ENCODE results near the gene WFIKKN2.

Gene WFIKKN2

GRCh38 chr17:50848039-50848438 lies 12.7 kb downstream of the WFIKKN2 start:
- in situ Hi-C loops (cut with MboI; ENCODE audit: low pct_unique_long_range_greater_than_20kb, low sequenced_read_pairs, unreplicated experiment): no loop called here
- no peak for TF ChIP-seq CTCF (IDR thresholded peaks at IDR 0.05; ENCODE audit: extremely low read depth, insufficient read depth, missing control alignments)
- DNase-seq (ENCODE audit: low spot score): no peak

- TF ChIP-seq CTCF (IDR thresholded peaks at IDR 0.05; ENCODE audit: extremely low read depth, insufficient read depth, missing control alignments): no peak
- in situ Hi-C loops (cut with MboI; ENCODE audit: low pct_unique_long_range_greater_than_20kb, low sequenced_read_pairs, unreplicated experiment): no loop called here
- DNase-seq (ENCODE audit: low spot score): no peak
These were observed 13.3 kb downstream of the WFIKKN2 start for GRCh38 chr17:50848711-50849110.

GRCh38 chr17:50850640-50851039 lies 15.3 kb downstream of the WFIKKN2 start:
- no peak for DNase-seq (ENCODE audit: low spot score)
- no peak for TF ChIP-seq CTCF (IDR thresholded peaks at IDR 0.05; ENCODE audit: extremely low read depth, insufficient read depth, missing control alignments)
- in situ Hi-C loops (cut with MboI; ENCODE audit: low pct_unique_long_range_greater_than_20kb, low sequenced_read_pairs, unreplicated experiment): no loop called here

GRCh38 chr17:50853015-50853615 lies 17.7 kb downstream of the WFIKKN2 start:
- no peak for DNase-seq (ENCODE audit: low spot score)
- in situ Hi-C loops (cut with MboI; ENCODE audit: low pct_unique_long_range_greater_than_20kb, low sequenced_read_pairs, unreplicated experiment): no loop called here
- TF ChIP-seq CTCF (IDR thresholded peaks at IDR 0.05; ENCODE audit: extremely low read depth, insufficient read depth, missing control alignments): no peak

- in situ Hi-C loops (cut with MboI; ENCODE audit: low pct_unique_long_range_greater_than_20kb, low sequenced_read_pairs, unreplicated experiment): no loop called here
- DNase-seq (ENCODE audit: low spot score): no peak
- TF ChIP-seq CTCF (IDR thresholded peaks at IDR 0.05; ENCODE audit: extremely low read depth, insufficient read depth, missing control alignments): no peak
These were observed 18.4 kb downstream of the WFIKKN2 start for GRCh38 chr17:50853781-50854180.

- TF ChIP-seq CTCF (IDR thresholded peaks at IDR 0.05; ENCODE audit: extremely low read depth, insufficient read depth, missing control alignments): no peak
- in situ Hi-C loops (cut with MboI; ENCODE audit: low pct_unique_long_range_greater_than_20kb, low sequenced_read_pairs, unreplicated experiment): no loop called here
- no peak for DNase-seq (ENCODE audit: low spot score)
These were observed 20.4 kb downstream of the WFIKKN2 start for GRCh38 chr17:50855708-50856330.
